Lung (tissue), 12 donors: Measurements from ENCODE around the gene TMEM109. TPM values are rescaled to one million over a fixed set of nuclear protein-coding genes. Genes with fewer than 3 reads are reported as not detected.

ENCODE experiments used
- ATAC-seq: fragments of 200-7000 bp; cut with Tn5 transposase; one replicate; pipeline ENCODE4 v1.9.1; 2020; ENCODE audit warnings: moderate number of reproducible peaks; ENCODE audit not compliant: insufficient read depth, low FRiP score
- DNase-seq, 3 donors: peaks; one replicate each; pipeline ENCODE4 v3.0.0-alpha.2; 2013 to 2017
- H3K27ac ChIP-seq, 2 donors: one replicate each; pipeline ENCODE4 v1.5.1; 2013; ENCODE audit warnings: mild to moderate bottlenecking in 2 of 2, moderate library complexity in 2 of 2, control low read depth in 1 of 2, inconsistent platforms in 1 of 2, low read depth in 1 of 2, low read length in 1 of 2
- H3K27me3 ChIP-seq, 3 donors: one replicate each; pipeline ENCODE4 v1.5.1; 2013; ENCODE audit warnings: low read length in 2 of 3; ENCODE audit not compliant: control insufficient read depth in 3 of 3, insufficient read depth in 3 of 3
- H3K36me3 ChIP-seq, 4 donors: one replicate each; pipeline ENCODE4 v1.5.1; 2013; ENCODE audit warnings: low read length in 4 of 4, mild to moderate bottlenecking in 1 of 4, moderate library complexity in 1 of 4; ENCODE audit not compliant: control insufficient read depth in 4 of 4, insufficient read depth in 4 of 4
- H3K4me1 ChIP-seq, 5 donors: one replicate each; pipeline ENCODE4 v1.5.1; 2013; ENCODE audit warnings: low read length in 5 of 5, mild to moderate bottlenecking in 2 of 5, moderate library complexity in 1 of 5; ENCODE audit not compliant: control insufficient read depth in 5 of 5, insufficient read depth in 5 of 5
- H3K4me3 ChIP-seq: one replicate; pipeline ENCODE4 v1.5.1; 2013; ENCODE audit warnings: mild to moderate bottlenecking, control low read depth, moderate library complexity
- H3K9ac ChIP-seq, 2 donors: one replicate each; pipeline ENCODE4 v1.5.1; 2013; ENCODE audit warnings: low read length in 2 of 2, control low read depth in 1 of 2; ENCODE audit not compliant: insufficient read depth in 1 of 2
- H3K9me3 ChIP-seq, 4 donors: one replicate each; pipeline ENCODE4 v1.5.1; 2013; ENCODE audit warnings: low read length in 3 of 4, mild to moderate bottlenecking in 1 of 4, moderate library complexity in 1 of 4; ENCODE audit not compliant: control insufficient read depth in 4 of 4, insufficient read depth in 3 of 4
- CTCF ChIP-seq: IDR thresholded peaks from 2 replicates; pipeline ENCODE4 v1.5.1; 2012; ENCODE audit warnings: mild to moderate bottlenecking; ENCODE audit errors: control extremely low read depth, extremely low read depth
- WGBS, 2 donors: extraction: QIAGEN DNeasy Blood & Tissue Kit; methylation state at CpG; one replicate each; pipeline ENCODE4 v1.1.7; 2013; 5-methylcytosine and 5-hydroxymethylcytosine counted together
- polyA plus RNA-seq, 2 donors: library from polyadenylated mRNA; stranded (reverse); fragments of 200-250 nt; gene quantifications; one replicate each; pipeline ENCODE4 v1.2.1, GENCODE V29; 2013
- total RNA-seq, 2 donors: library from RNA; depleted of rRNA in 1 of 2; stranded (reverse); fragments of >200 nt in 1 of 2; gene quantifications; one replicate each; pipeline ENCODE4 v1.2.1, GENCODE V29; 2014 to 2021
- donor health status: control.
- donor health status: control.
- donor health status: Bipolar disorder and iron deficiency.
- donor health status: healthy.
- donor health status: DM: yes; HTN: yes; CAD: no.

Gene TMEM109
- total and polyA plus RNA-seq, 4 donors, result 69.2 to 128 (median 99.3) TPM

- ATAC-seq, result no peak
- whole genome bisulfite sequencing, 2 donors, result 67 to 83% methylated on average over 12 of the region's 12 CpGs
- no peak for TF ChIP-seq CTCF
- H3K27me3 ChIP-seq, result no peaks in the 10 kb centered on the region
- H3K36me3 ChIP-seq, result peaks cover 0 to 24% (median 4%) of the 10 kb centered on the region in 4 donors
- peaks cover 0 to 16% (median 4%) of the 10 kb centered on the region in 5 donors for H3K4me1 ChIP-seq
- no peak overlapping the region for H3K4me3 ChIP-seq
- no peak for DNase-seq
- H3K27ac ChIP-seq, result peak overlapping the region; percentile 41 to 85
- no peaks in the 10 kb centered on the region for H3K9me3 ChIP-seq
- no peak overlapping the region for H3K9ac ChIP-seq
These were observed 23.2 kb downstream of the TMEM109 start for GRCh38 chr11:60937144-60937527.

- WGBS, 2 donors, result 95 to 99% methylated on average over 6 to 8 of the region's 8 CpGs
- DNase-seq (no peak), ATAC-seq (no peak)
- Histone ChIP-seq H3K36me3 (peaks cover 0 to 29% (median 3%) of the 10 kb centered on the region in 4 donors), H3K4me1 (peaks cover 0 to 22% (median 6%) of the 10 kb centered on the region in 5 donors), H3K27me3 (no peaks in the 10 kb centered on the region), H3K9me3 (no peaks in the 10 kb centered on the region), H3K27ac (peak overlapping the region in 1 of 2 donors; percentile 8), H3K4me3 (no peak overlapping the region), H3K9ac (no peak overlapping the region)
- no peak for TF ChIP-seq CTCF
These were observed 23.9 kb downstream of the TMEM109 start for GRCh38 chr11:60937811-60938210.

GRCh38 chr11:60938500-60938899, 24.5 kb downstream of the TMEM109 start:
- no peak for TF ChIP-seq CTCF
- no peaks in the 10 kb centered on the region for H3K27me3 ChIP-seq
- peaks cover 0 to 34% (median 3%) of the 10 kb centered on the region in 4 donors for H3K36me3 ChIP-seq
- H3K9ac ChIP-seq, result no peak overlapping the region
- no peak overlapping the region for H3K4me3 ChIP-seq
- no peak overlapping the region for H3K27ac ChIP-seq
- DNase-seq, result no peak
- WGBS, 2 donors, result 90 to 92% methylated on average over 9 of the region's 9 CpGs
- peaks cover 0 to 24% (median 6%) of the 10 kb centered on the region in 5 donors for H3K4me1 ChIP-seq
- ATAC-seq, result no peak
- H3K9me3 ChIP-seq, result no peaks in the 10 kb centered on the region

GRCh38 chr11:60939301-60939700, 25.3 kb downstream of the TMEM109 start:
- H3K9me3 ChIP-seq, result no peaks in the 10 kb centered on the region
- H3K9ac ChIP-seq, result no peak overlapping the region
- no peak overlapping the region for H3K4me3 ChIP-seq
- DNase-seq (no peak), ATAC-seq (no peak)
- H3K27ac ChIP-seq, result no peak overlapping the region
- TF ChIP-seq CTCF, result no peak
- H3K27me3 ChIP-seq, result no peaks in the 10 kb centered on the region
- 90 to 93% methylated on average over 7 of the region's 7 CpGs for WGBS, 2 donors
- H3K4me1 ChIP-seq, result peaks cover 0 to 24% (median 6%) of the 10 kb centered on the region in 5 donors
- peaks cover 0 to 38% (median 3%) of the 10 kb centered on the region in 4 donors for H3K36me3 ChIP-seq
